NCI-H69 (cell line): ENCODE data around the gene SNF8.

Experiments used
- DNase-seq: peaks from one replicate; lab custom pipeline; 2025; lab: John Stamatoyannopoulos, UW

The SNF8 gene

DNA sequence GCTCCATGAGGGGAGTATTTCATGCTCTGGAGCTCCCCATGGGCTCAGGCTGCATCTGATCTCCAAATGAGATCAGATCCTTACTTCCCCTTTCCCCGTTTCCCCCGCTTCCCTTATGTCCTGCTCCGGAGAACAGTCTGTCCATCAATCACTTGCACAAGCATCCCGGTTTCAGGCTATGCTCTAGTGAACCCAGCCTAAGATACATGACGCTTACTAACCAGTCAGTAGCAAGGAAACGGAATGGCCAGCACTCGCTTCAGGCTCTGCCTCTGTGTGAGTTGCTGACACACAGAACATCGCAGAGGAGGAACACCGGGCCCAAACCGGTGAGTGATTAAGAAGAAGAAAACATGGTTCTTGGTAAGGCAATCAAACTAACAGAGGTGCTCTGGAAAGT is 61.5 kb downstream of the SNF8 start:
- DNase-seq = no peak

DNA sequence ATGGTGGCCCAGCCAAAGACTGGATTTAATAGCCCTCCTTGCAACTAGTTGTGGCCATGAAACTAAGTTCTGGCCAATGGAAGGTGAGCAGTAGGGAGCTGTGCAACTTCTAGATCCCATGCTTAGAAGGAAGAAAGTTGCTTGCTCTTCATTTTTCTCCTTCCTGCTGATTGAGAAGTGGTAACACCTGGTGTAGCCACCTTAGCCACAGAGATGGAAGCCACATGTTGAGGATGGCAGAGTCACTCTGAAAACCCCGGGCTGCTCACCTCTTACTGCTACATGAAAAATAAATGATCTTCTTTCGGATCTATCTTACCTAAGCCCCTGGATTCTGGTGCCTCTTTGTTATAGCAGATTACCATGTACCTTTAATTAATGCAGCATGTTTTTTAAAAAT is 62.4 kb downstream of the SNF8 start:
- no peak for DNase-seq
